ENCODE measurements around the gene MYPN. TPM values are rescaled to one million over a fixed set of nuclear protein-coding genes. Genes with fewer than 3 reads are reported as not detected.

Gene MYPN
- total RNA-seq, 1 donor, result 1.8 TPM

DNA sequence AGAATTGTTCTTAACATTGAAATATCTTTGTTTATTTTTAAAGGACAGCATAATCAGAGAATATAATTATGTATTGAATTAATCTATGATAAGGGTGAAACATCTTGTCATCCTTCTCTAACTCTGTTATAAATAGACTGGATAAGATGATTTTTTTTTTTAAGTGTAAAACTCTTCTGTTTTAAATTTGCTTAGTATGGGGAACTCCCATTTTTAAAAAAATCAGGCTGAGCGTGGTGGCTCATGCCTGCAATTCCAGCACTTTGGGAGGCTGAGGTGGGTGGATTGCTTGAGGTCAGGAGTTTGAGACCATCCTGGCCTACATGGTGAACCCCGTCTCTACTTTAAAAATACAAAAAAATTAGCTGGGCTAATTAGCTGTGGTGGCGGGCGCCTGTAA, 24.8 kb upstream of the MYPN start:
- Histone ChIP-seq H3K4me2 (ENCODE audit: insufficient read depth, low read length) (no peak overlapping the region), H3K79me2 (ENCODE audit: insufficient read depth, low read length) (peaks cover 7% of the 10 kb centered on the region), H3K36me3 (ENCODE audit: insufficient read depth, low read length) (no peaks in the 10 kb centered on the region), H3K27me3 (ENCODE audit: insufficient read depth, low read length) (no peaks in the 10 kb centered on the region), H3K9me3 (ENCODE audit: low read depth, low read length) (no peaks in the 10 kb centered on the region), H2AFZ (ENCODE audit: low read length) (peak overlapping the region; percentile 4), H3K4me3 (ENCODE audit: insufficient read depth, low read length) (no peak overlapping the region), H3K27ac (ENCODE audit: low read depth, low read length) (peak overlapping the region; percentile 86), H4K20me1 (ENCODE audit: insufficient read depth, low read length) (no peaks in the 10 kb centered on the region), H3K4me1 (ENCODE audit: insufficient read depth, low read length) (peaks cover 52% of the 10 kb centered on the region)
- TF ChIP-seq, protein P1, sequence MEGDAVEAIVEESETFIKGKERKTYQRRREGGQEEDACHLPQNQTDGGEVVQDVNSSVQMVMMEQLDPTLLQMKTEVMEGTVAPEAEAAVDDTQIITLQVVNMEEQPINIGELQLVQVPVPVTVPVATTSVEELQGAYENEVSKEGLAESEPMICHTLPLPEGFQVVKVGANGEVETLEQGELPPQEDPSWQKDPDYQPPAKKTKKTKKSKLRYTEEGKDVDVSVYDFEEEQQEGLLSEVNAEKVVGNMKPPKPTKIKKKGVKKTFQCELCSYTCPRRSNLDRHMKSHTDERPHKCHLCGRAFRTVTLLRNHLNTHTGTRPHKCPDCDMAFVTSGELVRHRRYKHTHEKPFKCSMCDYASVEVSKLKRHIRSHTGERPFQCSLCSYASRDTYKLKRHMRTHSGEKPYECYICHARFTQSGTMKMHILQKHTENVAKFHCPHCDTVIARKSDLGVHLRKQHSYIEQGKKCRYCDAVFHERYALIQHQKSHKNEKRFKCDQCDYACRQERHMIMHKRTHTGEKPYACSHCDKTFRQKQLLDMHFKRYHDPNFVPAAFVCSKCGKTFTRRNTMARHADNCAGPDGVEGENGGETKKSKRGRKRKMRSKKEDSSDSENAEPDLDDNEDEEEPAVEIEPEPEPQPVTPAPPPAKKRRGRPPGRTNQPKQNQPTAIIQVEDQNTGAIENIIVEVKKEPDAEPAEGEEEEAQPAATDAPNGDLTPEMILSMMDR (IDR thresholded peaks at IDR 0.05; ENCODE audit: extremely low read depth, low read depth, low read length), result no peak
- no peak for DNase-seq (ENCODE audit: insufficient read length, low spot score, missing footprints)

DNA sequence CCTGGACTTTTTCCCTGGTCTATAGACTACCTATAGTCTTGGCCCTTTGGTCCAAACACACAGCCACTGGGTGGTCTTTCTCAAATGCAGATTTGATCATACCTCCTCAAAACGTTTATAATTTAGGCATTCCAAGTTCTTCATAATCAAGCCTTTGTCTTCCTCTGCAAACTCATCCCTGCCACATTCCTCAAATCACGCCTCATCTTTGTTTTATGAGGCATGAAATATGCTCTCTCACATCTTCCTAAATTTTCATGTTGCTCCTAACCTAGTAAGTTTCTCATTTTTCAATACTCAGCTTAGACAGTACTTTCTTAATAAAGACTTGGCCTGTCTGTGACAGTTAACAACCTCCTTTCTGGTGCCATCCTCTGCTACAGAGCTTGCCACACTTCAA, 23.3 kb upstream of the MYPN start:
- H3K4me2 ChIP-seq (ENCODE audit: insufficient read depth, low read length), result no peak overlapping the region
- H3K36me3 ChIP-seq (ENCODE audit: insufficient read depth, low read length), result no peaks in the 10 kb centered on the region
- H3K4me1 ChIP-seq (ENCODE audit: insufficient read depth, low read length), result peaks cover 59% of the 10 kb centered on the region
- TF ChIP-seq, protein P1 (IDR thresholded peaks at IDR 0.05; ENCODE audit: extremely low read depth, low read depth, low read length), result no peak
- H3K27ac ChIP-seq (ENCODE audit: low read depth, low read length), result peak overlapping the region; percentile 85
- DNase-seq (ENCODE audit: insufficient read length, low spot score, missing footprints), result no peak
- no peaks in the 10 kb centered on the region for H3K27me3 ChIP-seq (ENCODE audit: insufficient read depth, low read length)
- peak overlapping the region; percentile 49 for H2AFZ ChIP-seq (ENCODE audit: low read length)
- no peaks in the 10 kb centered on the region for H3K9me3 ChIP-seq (ENCODE audit: low read depth, low read length)
- peaks cover 19% of the 10 kb centered on the region for H3K79me2 ChIP-seq (ENCODE audit: insufficient read depth, low read length)
- H4K20me1 ChIP-seq (ENCODE audit: insufficient read depth, low read length), result no peaks in the 10 kb centered on the region
- no peak overlapping the region for H3K4me3 ChIP-seq (ENCODE audit: insufficient read depth, low read length)

DNA sequence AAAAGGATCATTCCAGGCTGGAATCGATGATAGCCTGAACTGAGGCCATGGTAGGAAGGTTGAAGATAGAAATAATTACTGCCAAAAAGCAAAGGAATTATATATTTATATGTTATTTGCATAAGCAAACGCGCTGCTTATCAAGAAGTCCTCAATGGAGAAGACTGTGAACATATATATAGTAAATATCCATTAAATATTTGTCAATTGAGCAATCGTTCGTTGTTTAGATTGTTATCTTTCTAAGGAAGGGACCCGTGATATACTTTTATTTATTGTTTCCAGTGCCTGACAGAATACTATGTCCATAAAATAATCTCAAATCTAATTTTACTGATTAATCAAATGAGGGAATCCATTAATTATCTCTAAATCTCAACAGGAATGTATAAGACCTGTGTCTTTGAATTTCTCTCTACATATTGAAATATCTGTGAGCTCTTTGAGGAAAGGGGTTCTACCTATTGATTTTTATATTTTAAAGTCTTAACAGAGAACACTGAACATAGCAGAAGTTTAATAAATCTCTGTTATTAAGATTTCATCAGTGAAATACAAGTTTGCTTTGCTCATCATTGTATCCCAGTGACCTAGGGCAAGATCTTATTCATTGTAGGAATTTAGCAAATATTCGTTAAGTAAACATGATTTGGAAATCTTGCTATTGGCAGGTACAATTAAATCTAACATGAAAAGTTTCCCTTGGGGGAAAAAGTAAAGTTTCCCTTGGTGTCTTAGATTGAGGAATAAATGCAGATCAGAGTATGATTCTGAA, 22.2 kb upstream of the MYPN start:
- H3K79me2 ChIP-seq (ENCODE audit: insufficient read depth, low read length), result peaks cover 25% of the 10 kb centered on the region
- H3K4me2 ChIP-seq (ENCODE audit: insufficient read depth, low read length), result peak overlapping the region; percentile 63
- H2AFZ ChIP-seq (ENCODE audit: low read length), result no peak overlapping the region
- no peaks in the 10 kb centered on the region for H4K20me1 ChIP-seq (ENCODE audit: insufficient read depth, low read length)
- TF ChIP-seq, protein P1 (IDR thresholded peaks at IDR 0.05; ENCODE audit: extremely low read depth, low read depth, low read length), result no peak
- H3K9me3 ChIP-seq (ENCODE audit: low read depth, low read length), result no peaks in the 10 kb centered on the region
- H3K4me3 ChIP-seq (ENCODE audit: insufficient read depth, low read length), result no peak overlapping the region
- H3K27me3 ChIP-seq (ENCODE audit: insufficient read depth, low read length), result no peaks in the 10 kb centered on the region
- peak overlapping the region; percentile 85 for H3K27ac ChIP-seq (ENCODE audit: low read depth, low read length)
- H3K4me1 ChIP-seq (ENCODE audit: insufficient read depth, low read length), result peaks cover 68% of the 10 kb centered on the region
- no peak for DNase-seq (ENCODE audit: insufficient read length, low spot score, missing footprints)
- H3K36me3 ChIP-seq (ENCODE audit: insufficient read depth, low read length), result no peaks in the 10 kb centered on the region

DNA sequence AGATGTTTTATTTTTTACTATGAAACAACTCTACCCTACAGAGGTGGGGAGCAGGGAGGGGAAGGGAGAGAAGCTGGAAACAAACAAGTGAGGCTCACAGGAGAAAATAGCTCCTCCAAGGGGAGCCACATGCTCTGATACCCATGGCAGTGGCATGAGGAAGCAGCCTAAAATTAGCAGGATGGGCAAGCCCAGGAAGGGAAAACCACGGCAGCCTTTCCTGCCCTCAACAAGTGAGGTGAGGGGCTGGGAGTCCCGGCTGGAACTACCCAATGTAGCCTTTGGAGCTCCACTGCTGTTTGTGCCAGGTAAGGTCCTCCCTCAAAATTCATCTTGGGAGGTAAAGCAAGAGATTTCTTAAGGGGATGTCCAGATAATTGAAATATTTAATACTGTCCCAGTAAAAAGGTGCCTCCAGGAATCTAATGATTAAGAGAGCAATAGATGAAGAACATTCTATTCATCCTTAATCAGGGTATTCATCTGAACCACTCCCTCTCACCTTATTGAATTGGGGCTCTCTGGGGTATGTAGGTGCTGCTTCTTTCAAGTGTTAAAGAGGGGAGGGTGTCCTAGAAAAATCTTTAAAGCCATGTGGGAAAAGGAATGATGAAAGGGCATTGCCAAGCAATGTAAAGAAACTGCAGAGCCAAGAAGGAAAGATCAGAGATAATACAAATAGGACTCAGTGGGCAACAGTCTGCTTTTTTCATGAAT, 21.4 kb upstream of the MYPN start:
- no peaks in the 10 kb centered on the region for H4K20me1 ChIP-seq (ENCODE audit: insufficient read depth, low read length)
- H3K4me1 ChIP-seq (ENCODE audit: insufficient read depth, low read length), result peaks cover 67% of the 10 kb centered on the region
- H3K4me3 ChIP-seq (ENCODE audit: insufficient read depth, low read length), result peak overlapping the region; percentile 36
- peak overlapping the region; percentile 63 for H3K4me2 ChIP-seq (ENCODE audit: insufficient read depth, low read length)
- no peaks in the 10 kb centered on the region for H3K27me3 ChIP-seq (ENCODE audit: insufficient read depth, low read length)
- H3K27ac ChIP-seq (ENCODE audit: low read depth, low read length), result peak overlapping the region; percentile 85
- H3K9me3 ChIP-seq (ENCODE audit: low read depth, low read length), result no peaks in the 10 kb centered on the region
- peak overlapping the region; percentile 30 for H2AFZ ChIP-seq (ENCODE audit: low read length)
- peak; percentile 36 for DNase-seq (ENCODE audit: insufficient read length, low spot score, missing footprints)
- H3K36me3 ChIP-seq (ENCODE audit: insufficient read depth, low read length), result no peaks in the 10 kb centered on the region
- H3K79me2 ChIP-seq (ENCODE audit: insufficient read depth, low read length), result peaks cover 27% of the 10 kb centered on the region
- TF ChIP-seq, protein P1 (IDR thresholded peaks at IDR 0.05; ENCODE audit: extremely low read depth, low read depth, low read length), result no peak
